ENCODE results near the gene TSG101. TPM values are rescaled to one million over a fixed set of nuclear protein-coding genes. Genes with fewer than 3 reads are reported as not detected.

The TSG101 gene
- total RNA-seq, 1 donor from 2014 or later, result 46.4 TPM

DNA sequence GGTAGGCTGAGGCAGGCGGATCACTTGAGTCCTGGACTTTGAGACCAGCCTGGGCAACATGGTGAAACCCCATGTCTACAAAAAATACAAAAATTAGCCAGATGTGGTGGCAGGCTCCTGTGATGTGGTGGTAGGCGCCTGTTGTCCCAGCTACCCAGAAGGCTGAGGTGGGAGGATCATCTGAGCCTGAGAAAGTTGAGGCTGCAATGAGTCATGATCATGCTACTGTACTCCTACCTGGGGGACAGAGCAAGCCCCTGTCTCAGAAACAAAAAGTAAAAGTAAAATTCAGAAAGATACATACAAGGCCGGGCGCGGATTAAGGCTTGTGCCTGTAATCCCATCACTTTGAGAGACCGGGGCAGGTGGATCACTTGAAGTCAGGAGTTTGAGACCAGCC is 64.8 kb downstream of the TSG101 start:
- no peaks in the 10 kb centered on the region for H3K9me3 ChIP-seq
- no peaks in the 10 kb centered on the region for H3K36me3 ChIP-seq
- TF ChIP-seq POLR2AphosphoS5 (IDR thresholded peaks at IDR 0.05; ENCODE audit: insufficient read depth in 1 of 2, low read depth in 1 of 2), result no peak
- TF ChIP-seq POLR2A (IDR thresholded peaks at IDR 0.05), result no peak
- TF ChIP-seq, protein P1, sequence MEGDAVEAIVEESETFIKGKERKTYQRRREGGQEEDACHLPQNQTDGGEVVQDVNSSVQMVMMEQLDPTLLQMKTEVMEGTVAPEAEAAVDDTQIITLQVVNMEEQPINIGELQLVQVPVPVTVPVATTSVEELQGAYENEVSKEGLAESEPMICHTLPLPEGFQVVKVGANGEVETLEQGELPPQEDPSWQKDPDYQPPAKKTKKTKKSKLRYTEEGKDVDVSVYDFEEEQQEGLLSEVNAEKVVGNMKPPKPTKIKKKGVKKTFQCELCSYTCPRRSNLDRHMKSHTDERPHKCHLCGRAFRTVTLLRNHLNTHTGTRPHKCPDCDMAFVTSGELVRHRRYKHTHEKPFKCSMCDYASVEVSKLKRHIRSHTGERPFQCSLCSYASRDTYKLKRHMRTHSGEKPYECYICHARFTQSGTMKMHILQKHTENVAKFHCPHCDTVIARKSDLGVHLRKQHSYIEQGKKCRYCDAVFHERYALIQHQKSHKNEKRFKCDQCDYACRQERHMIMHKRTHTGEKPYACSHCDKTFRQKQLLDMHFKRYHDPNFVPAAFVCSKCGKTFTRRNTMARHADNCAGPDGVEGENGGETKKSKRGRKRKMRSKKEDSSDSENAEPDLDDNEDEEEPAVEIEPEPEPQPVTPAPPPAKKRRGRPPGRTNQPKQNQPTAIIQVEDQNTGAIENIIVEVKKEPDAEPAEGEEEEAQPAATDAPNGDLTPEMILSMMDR (IDR thresholded peaks at IDR 0.05), result no peak
- no peaks in the 10 kb centered on the region for H3K27me3 ChIP-seq
- no peaks in the 10 kb centered on the region for H3K4me1 ChIP-seq
- H3K27ac ChIP-seq, result no peak overlapping the region
- intact Hi-C loops (cut with DNase I), result no loop called here
- H3K4me3 ChIP-seq, result no peak overlapping the region
- no peak for DNase-seq (ENCODE audit: extremely low spot score in 2 of 2)

- intact Hi-C loops (cut with DNase I), result no loop called here
- DNase-seq (ENCODE audit: extremely low spot score in 2 of 2), result no peak
- H3K4me1 ChIP-seq, result no peaks in the 10 kb centered on the region
- H3K36me3 ChIP-seq, result no peaks in the 10 kb centered on the region
- H3K27ac ChIP-seq, result no peak overlapping the region
- H3K27me3 ChIP-seq, result no peaks in the 10 kb centered on the region
- H3K9me3 ChIP-seq, result no peaks in the 10 kb centered on the region
- no peak overlapping the region for H3K4me3 ChIP-seq
- TF ChIP-seq POLR2AphosphoS5 (IDR thresholded peaks at IDR 0.05; ENCODE audit: insufficient read depth in 1 of 2, low read depth in 1 of 2) (no peak), POLR2A (IDR thresholded peaks at IDR 0.05) (no peak)
- TF ChIP-seq, protein P1 (IDR thresholded peaks at IDR 0.05), result no peak
These were observed 67.1 kb downstream of the TSG101 start for GRCh38 chr11:18459634-18460033.

- no peak overlapping the region for H3K27ac ChIP-seq
- TF ChIP-seq POLR2A (IDR thresholded peaks at IDR 0.05), result no peak
- TF ChIP-seq, protein P1 (IDR thresholded peaks at IDR 0.05), result no peak
- no peak for TF ChIP-seq POLR2AphosphoS5 (IDR thresholded peaks at IDR 0.05; ENCODE audit: insufficient read depth in 1 of 2, low read depth in 1 of 2)
These were observed 69.3 kb downstream of the TSG101 start for GRCh38 chr11:18457450-18457849.

GRCh38 chr11:18455686-18456372 is 70.9 kb downstream of the TSG101 start, which contains the start of gene LDHAL6A:
LDHAL6A (plus strand) TSS chr11:18455856; CDS start chr11:18456681, 825 bp downstream.
- H3K4me1 ChIP-seq, result no peaks in the 10 kb centered on the region
- no peaks in the 10 kb centered on the region for H3K9me3 ChIP-seq
- TF ChIP-seq POLR2A (IDR thresholded peaks at IDR 0.05) (no peak), POLR2AphosphoS5 (IDR thresholded peaks at IDR 0.05; ENCODE audit: insufficient read depth in 1 of 2, low read depth in 1 of 2) (no peak)
- TF ChIP-seq, protein P1 (IDR thresholded peaks at IDR 0.05), result no peak
- no peak within 1 kb of the TSS for H3K27ac ChIP-seq
- intact Hi-C loops (cut with DNase I), result no loop called here
- DNase-seq (ENCODE audit: extremely low spot score in 2 of 2), result no peak
- no peaks in the 10 kb centered on the region for H3K36me3 ChIP-seq
- no peaks in the 10 kb centered on the region for H3K27me3 ChIP-seq
- H3K4me3 ChIP-seq, result no peak within 1 kb of the TSS

More at GRCh38 chr11:18457450-18457849, 69.3 kb downstream of the TSG101 start:
- Histone ChIP-seq H3K27me3 (no peaks in the 10 kb centered on the region), H3K4me3 (no peak overlapping the region), H3K36me3 (no peaks in the 10 kb centered on the region), H3K4me1 (no peaks in the 10 kb centered on the region), H3K9me3 (no peaks in the 10 kb centered on the region)
- no peak for DNase-seq (ENCODE audit: extremely low spot score in 2 of 2)
- intact Hi-C loops (cut with DNase I), result no loop called here

DNA sequence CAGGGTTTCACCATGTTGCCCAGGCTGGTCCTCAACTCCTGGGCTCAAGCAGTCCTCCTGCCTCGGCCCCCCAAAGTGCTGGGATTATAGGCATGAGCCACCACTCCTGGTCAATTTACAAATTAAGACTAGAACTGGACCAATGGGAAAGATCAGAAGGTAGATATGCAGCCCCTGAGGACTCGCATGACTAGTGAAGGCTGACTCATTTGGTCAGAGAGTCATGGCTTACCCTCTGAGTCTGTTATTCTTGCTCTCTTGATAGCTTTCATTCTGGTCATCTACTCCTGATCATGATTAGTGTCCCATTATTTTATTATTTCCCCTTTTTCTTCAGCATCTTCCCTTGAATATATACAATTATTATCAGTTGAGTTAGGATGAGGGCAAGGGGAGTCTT is 73.8 kb downstream of the TSG101 start:
- Histone ChIP-seq H3K9me3 (no peaks in the 10 kb centered on the region), H3K27ac (no peak overlapping the region), H3K4me3 (no peak overlapping the region), H3K27me3 (no peaks in the 10 kb centered on the region), H3K36me3 (no peaks in the 10 kb centered on the region), H3K4me1 (no peaks in the 10 kb centered on the region)
- TF ChIP-seq, protein P1 (IDR thresholded peaks at IDR 0.05), result no peak
- DNase-seq (ENCODE audit: extremely low spot score in 2 of 2), result no peak
- intact Hi-C loops (cut with DNase I), result no loop called here
